HG03442 (cell line): ENCODE data around the gene HGFAC.

Experiments
- ATAC-seq: cut with Tn5 transposase; IDR thresholded peaks from one replicate; pipeline ENCODE4 v1.9.1; 2021; ENCODE audit warnings: mild to moderate bottlenecking, moderate library complexity; ENCODE audit not compliant: unreplicated experiment

HGFAC gene

DNA sequence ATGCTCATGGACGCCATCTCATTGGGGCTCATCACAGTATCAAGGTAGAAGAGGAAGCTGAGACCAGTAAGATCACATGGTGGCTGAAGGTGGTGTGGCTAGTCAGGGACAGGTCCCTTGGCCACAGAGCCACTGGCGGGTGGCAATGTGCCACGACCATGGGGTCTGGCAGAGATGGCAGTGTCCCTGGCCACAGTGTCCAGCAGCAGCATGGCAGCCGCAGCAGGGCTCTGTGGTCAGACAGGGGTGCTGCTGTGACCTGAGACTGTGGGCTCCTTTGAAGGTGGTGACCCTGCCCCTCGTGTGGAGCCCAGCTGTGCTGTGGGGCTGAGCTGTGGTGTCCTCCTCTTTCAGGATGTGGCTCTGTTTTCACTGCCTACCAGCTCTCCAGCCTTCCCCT lies 19.2 kb downstream of the HGFAC start:
- no peak for ATAC-seq

GRCh38 chr4:3461515-3462291 lies 19.9 kb downstream of the HGFAC start:
- ATAC-seq, result no peak

GRCh38 chr4:3462321-3462789 lies 20.6 kb downstream of the HGFAC start:
- ATAC-seq, result no peak

- ATAC-seq, result no peak
These were observed 21.1 kb downstream of the HGFAC start, which contains the start of gene DOK7 for GRCh38 chr4:3462790-3463415. DOK7 (plus strand) TSS chr4:3463306; CDS start chr4:3463376, 70 bp downstream.

DNA sequence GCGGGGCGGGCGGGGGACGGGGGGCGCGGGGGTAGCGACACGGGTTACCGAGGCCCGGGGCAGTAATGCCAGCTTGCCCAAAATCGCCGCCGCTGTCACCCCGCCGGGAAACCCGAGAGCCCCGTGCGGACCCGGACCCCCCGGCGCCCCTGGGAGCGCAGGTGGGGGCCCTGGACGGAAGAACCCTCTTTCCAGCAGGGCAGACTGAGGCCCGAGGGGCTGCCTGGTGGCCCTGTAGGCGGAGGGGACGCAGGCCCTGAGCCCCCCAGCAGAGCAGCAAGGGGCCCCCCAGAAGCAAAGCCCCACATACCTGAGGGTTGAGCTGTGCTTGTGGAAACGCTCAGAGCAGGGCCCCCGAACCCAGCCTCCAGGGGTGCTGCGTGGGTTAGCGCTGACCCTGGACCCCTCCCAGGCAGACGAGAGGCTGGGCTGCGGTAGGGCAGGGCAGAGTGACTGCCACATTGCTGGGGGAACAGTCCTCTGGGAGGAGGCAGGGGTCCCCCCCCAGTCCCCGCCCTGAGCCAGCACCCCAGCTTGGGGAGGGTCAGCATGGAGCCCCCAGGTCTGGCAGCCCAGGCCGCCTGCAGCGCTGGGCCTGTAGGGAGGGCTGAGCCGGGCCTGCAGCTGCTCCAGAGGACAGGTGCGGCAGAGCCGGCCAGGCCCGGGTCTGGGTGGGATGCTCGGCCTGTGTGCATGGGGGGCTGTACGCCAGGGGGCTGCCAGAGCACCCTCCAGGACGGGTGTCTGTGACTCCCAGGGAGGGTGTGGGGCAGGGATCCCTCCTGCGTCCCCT lies 22.0 kb downstream of the HGFAC start:
- ATAC-seq, result no peak

GRCh38 chr4:3464349-3464905 lies 22.7 kb downstream of the HGFAC start:
- ATAC-seq, result no peak

GRCh38 chr4:3464911-3465697 lies 23.3 kb downstream of the HGFAC start:
- ATAC-seq, result no peak

DNA sequence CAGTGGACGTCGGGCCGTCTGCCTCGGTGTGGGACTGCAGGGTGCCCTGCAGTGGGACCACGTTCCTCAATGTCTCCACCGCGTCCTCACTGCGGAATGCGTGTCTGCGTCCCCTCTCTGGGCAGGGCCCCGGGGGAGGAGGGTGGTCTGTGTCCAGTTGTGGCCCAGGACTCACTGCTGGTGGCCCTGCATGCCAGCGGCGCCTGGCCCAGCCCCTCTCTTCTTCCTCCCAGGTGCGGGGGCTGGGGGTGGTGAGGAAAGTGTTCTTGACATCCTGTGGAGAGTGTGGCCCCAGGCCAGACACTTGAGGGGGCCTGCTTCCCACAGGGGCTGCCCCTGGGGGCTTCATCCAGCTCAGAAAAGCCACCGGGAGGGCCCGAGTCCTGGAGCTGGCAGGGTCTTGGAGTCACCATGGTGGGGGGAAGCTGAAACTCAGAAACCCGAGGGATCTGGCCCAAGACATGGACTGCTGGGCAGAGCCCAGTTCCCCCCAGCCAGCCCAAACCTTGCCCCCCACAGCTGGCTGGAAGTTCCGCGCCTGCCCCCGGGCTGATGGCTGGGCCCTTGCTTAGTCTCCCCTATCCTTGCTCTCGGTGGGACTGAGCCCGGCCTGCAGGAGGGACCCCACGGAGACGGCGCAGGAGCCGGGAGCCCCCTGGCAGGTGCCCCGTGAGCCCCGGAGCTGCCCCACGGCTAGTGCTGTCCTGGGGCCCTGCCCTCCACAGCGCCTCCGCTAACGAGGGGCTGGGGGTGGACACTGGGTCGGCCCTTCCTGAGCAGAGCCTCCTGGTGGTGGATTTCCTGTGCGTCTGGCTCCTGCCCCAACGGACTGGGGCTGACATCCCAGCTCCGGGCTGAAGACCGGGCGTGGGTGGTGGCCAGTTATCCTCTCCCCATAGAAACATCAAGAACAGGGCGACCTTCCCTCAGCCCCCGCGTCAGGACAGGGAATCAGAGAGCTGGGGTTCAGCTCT lies 24.2 kb downstream of the HGFAC start:
- ATAC-seq, result no peak

GRCh38 chr4:3466691-3467600 lies 25.2 kb downstream of the HGFAC start:
- ATAC-seq, result no peak

DNA sequence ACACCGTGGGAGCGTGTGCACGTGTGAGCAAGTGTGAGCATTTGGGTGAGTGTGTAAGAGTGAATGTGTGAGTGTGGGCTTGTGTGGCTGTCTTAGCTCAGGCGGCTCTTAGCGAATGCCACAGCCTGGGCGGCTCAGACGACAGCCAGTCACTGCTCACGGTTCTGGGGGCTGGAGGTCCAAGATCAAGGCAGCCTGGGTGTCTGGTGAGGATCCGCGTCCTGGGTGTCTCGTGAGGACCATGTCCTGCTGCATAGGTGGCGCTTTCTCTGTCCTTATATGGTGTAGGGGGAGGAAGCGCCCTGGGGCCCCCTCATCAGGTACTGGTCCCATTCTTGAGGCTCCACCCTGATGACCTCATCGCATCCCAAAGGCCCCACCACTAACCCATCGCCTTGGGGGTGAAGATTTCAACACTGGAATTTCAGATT lies 25.8 kb downstream of the HGFAC start:
- no peak for ATAC-seq

DNA sequence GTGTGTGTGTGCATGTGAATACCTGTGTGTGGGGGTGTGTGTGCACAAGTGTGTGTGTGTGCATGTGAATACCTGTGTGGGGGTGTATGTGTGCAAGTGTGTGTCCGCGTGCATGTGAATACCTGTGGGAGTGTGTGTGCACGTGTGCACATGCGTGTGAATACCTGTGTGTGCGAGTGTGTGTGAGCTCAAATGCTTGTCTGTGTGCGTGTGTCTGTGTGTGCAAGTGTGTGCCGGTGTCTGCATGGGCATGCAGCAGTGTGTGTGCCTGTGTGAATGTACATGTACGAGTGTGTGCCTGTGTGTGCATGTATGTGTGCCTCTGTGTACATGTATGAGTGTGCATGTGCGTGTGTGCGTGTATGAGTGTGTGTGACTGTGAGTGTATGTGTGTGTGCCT lies 26.4 kb downstream of the HGFAC start:
- ATAC-seq, result no peak

GRCh38 chr4:3468804-3469203 lies 27.0 kb downstream of the HGFAC start:
- no peak for ATAC-seq

DNA sequence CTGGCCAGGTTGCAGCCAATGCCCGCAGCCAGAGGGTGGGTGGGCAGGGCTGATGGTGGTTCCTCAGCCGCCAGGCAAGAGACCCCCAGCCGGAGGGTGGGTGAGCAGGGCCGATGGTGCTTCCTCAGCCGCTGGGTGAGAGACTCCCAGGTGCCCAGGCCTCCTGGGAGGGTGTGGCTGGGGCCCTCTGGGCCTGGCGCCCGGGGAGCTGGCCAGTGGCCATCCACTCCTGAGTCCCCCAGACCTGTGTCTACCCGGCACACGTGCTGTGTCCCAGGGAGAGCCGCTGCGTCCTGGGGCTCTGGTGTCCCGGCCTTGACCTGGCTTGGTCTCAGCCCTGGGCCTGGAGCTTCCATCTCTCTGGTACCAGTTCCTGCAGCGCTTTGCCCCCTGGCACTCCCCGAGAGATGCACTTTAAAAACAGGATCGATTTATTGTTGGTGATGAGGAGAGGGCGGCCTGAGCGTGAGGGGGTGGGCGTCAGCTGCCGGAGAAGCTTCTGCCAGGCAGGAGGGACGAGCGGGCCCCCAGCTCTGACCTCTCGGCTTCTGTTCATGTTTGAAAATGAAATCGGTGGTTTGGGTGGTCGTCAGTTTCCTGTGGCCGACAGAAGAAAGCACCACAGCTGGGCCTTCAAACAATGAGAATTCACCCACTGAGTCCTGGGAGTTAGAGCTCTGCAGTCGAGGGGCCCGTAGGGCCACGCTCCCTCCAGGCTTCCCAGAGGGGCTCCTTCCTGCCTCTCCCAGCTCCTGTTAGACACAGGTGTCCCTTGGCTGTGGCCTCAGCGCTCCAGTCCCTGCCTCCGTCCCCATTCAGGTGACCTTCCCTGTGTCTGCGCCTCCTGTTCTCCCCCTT lies 27.8 kb downstream of the HGFAC start:
- ATAC-seq, result no peak

- no peak for ATAC-seq
These were observed 28.7 kb downstream of the HGFAC start for GRCh38 chr4:3470244-3471097.

GRCh38 chr4:3471098-3471760 lies 29.5 kb downstream of the HGFAC start:
- ATAC-seq, result no peak

- ATAC-seq, result no peak
These were observed 30.1 kb downstream of the HGFAC start for GRCh38 chr4:3471886-3472285.
